GM18505 (cell line): ENCODE results near the gene SCYGR1.

Experiments
- ATAC-seq: cut with Tn5 transposase; IDR thresholded peaks from one replicate; pipeline ENCODE4 v1.9.1; 2021; ENCODE audit not compliant: unreplicated experiment
- POLR2A ChIP-seq: IDR thresholded peaks from 4 replicates; pipeline ENCODE4 v1.6.1; 2011; ENCODE audit warnings: borderline replicate concordance; ENCODE audit not compliant: insufficient read depth, insufficient read length; ENCODE audit errors: extremely low read depth

SCYGR1 gene

GRCh38 chr2:227344231-227344630 lies 43.5 kb downstream of the SCYGR1 start:
- ATAC-seq, result no peak

GRCh38 chr2:227341553-227341952 lies 46.2 kb downstream of the SCYGR1 start:
- no peak for ATAC-seq
- no peak for TF ChIP-seq POLR2A

More at GRCh38 chr2:227344231-227344630, 43.5 kb downstream of the SCYGR1 start:
- no peak for TF ChIP-seq POLR2A

DNA sequence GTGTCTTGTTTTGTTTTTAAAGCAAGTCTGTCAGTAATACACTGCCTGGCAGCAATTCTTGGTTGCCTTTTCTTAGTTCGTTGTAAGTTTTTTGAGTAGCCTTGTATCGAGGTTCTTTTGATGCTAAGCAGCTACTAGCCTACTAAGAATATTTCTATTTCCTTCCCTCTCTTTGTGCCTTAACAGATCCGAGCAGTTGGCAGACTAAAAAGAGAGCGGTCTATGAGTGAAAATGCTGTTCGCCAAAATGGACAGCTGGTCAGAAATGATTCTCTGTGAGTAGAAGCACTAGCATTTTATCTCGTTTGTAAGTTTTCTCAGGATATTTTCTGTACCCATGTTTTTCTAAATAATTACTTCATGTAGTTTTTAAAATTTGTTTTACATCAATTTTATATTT lies 47.6 kb downstream of the SCYGR1 start:
- no peak for TF ChIP-seq POLR2A
- no peak for ATAC-seq

- no peak for TF ChIP-seq POLR2A
- ATAC-seq, result no peak
Observed at GRCh38 chr2:227339098-227339599, 48.6 kb downstream of the SCYGR1 start.
